Peyer's patch (tissue), 4 donors: ENCODE data around the gene CDC34. TPM values are rescaled to one million over a fixed set of nuclear protein-coding genes. Genes with fewer than 3 reads are reported as not detected.

Experiments used
- DNase-seq, 3 donors: peaks; one replicate each; pipeline ENCODE4 v3.0.0-alpha.2; 2017 to 2019
- H3K27ac ChIP-seq, 4 donors: fragments of 200-600 bp; sonication (generic); one replicate each; pipeline ENCODE4 v1.5.1; 2016 to 2019
- H3K27me3 ChIP-seq, 2 donors: fragments of 200-600 bp; sonication (generic); one replicate each; pipeline ENCODE4 v1.5.1; 2019
- H3K36me3 ChIP-seq, 3 donors: fragments of 200-600 bp; sonication (generic); one replicate each; pipeline ENCODE4 v1.5.1; 2016 to 2019
- H3K4me1 ChIP-seq, 4 donors: fragments of 200-600 bp; sonication (generic); one replicate each; pipeline ENCODE4 v1.5.1; 2016 to 2019
- H3K4me3 ChIP-seq, 4 donors: fragments of 200-600 bp; sonication (generic); 1 replicate in 3 of 4; 2 replicates in 1 of 4; pipeline ENCODE4 v1.5.1; 2016 to 2019; ENCODE audit warnings: mild to moderate bottlenecking in 1 of 4
- H3K9me3 ChIP-seq, 4 donors: fragments of 200-600 bp; sonication (generic); one replicate each; pipeline ENCODE4 v1.5.1; 2016 to 2019; ENCODE audit warnings: mild to moderate bottlenecking in 1 of 4
- POLR2A ChIP-seq, 2 donors: fragments of 450-650 bp; IDR thresholded peaks; one replicate each; pipeline ENCODE4 v1.5.1; 2017; ENCODE audit warnings: antibody characterized with exemption in 2 of 2, mild to moderate bottlenecking in 2 of 2, moderate library complexity in 2 of 2
- total RNA-seq, 4 donors: library from RNA; depleted of rRNA; stranded (reverse); fragments of >200 nt; gene quantifications; one replicate each; pipeline ENCODE4 v1.1.0, GENCODE V29; 2016
- TF ChIP-seq, protein P1 (sequence below), 6 experiments: fragments of 450-650 bp in 4 of 6; fragments of 200-600 bp in 2 of 6; sonication (generic) in 1 of 6; IDR thresholded peaks; one replicate each; pipeline ENCODE4 v1.5.1; 2017 to 2019; ENCODE audit warnings: antibody characterized with exemption in 6 of 6, mild to moderate bottlenecking in 3 of 6, moderate library complexity in 1 of 6

Gene CDC34
- total RNA-seq, 4 donors from 2014 or later: 65.6 to 91.1 (median 75.2) TPM

DNA sequence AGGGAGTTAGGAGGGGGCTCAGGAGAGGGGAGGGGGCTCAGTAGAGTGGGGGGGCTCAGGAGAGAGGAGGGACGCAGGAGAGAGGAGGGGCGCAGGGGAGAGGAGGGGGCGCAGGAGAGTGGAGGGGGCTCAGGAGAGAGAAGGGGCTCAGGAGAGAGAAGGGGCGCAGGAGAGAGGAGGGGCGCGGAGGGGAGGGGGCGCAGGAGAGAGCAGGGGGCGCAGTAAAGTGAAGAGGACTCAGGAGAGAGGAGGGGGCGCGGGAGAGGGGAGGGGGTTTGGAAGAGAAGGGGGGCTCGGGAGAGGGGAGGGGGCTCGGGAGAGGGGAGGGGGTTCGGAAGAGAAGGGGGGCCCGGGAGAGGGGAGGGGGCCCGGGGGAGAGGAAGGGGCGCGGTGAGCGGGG, 34.6 kb upstream of the CDC34 start:
- Histone ChIP-seq H3K27me3 (peaks cover 3 to 24% of the 10 kb centered on the region in 2 donors), H3K4me1 (peaks cover 0 to 17% (median 4%) of the 10 kb centered on the region in 4 donors), H3K27ac (no peak overlapping the region), H3K9me3 (no peaks in the 10 kb centered on the region), H3K4me3 (no peak overlapping the region), H3K36me3 (no peaks in the 10 kb centered on the region)
- no peak for TF ChIP-seq POLR2A (IDR thresholded peaks at IDR 0.05)
- TF ChIP-seq, protein P1, sequence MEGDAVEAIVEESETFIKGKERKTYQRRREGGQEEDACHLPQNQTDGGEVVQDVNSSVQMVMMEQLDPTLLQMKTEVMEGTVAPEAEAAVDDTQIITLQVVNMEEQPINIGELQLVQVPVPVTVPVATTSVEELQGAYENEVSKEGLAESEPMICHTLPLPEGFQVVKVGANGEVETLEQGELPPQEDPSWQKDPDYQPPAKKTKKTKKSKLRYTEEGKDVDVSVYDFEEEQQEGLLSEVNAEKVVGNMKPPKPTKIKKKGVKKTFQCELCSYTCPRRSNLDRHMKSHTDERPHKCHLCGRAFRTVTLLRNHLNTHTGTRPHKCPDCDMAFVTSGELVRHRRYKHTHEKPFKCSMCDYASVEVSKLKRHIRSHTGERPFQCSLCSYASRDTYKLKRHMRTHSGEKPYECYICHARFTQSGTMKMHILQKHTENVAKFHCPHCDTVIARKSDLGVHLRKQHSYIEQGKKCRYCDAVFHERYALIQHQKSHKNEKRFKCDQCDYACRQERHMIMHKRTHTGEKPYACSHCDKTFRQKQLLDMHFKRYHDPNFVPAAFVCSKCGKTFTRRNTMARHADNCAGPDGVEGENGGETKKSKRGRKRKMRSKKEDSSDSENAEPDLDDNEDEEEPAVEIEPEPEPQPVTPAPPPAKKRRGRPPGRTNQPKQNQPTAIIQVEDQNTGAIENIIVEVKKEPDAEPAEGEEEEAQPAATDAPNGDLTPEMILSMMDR (IDR thresholded peaks at IDR 0.05): no peak
- no peak for DNase-seq

DNA sequence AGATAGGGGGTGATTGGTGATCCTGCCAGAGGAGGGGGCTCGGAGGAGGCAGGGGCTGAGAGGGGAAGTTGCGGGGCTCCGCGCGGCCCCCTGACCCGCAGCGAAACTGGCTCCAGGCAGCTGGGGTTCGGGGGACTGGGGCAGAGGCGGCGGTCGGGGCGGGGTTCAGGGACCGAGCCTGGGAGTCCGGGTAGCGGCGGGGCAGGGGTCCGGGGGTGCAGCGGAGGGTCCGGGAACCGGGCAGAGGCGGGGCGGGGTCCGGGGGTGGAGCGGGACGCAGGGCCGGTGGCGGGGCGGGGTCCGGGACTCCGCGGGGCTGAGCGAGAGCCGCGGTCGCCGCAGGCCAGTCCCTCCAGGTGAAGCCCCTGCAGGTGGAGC, 34.1 kb upstream of the CDC34 start:
- peaks cover 0 to 17% (median 4%) of the 10 kb centered on the region in 4 donors for H3K4me1 ChIP-seq
- peak in 1 of 3 donors; percentile 53 for DNase-seq
- H3K9me3 ChIP-seq: no peaks in the 10 kb centered on the region
- H3K27ac ChIP-seq: no peak overlapping the region
- TF ChIP-seq, protein P1 (IDR thresholded peaks at IDR 0.05): no peak
- no peak for TF ChIP-seq POLR2A (IDR thresholded peaks at IDR 0.05)
- H3K4me3 ChIP-seq: peak overlapping the region in 3 of 4 donors; percentile 2 to 35 (median 14)
- no peaks in the 10 kb centered on the region for H3K36me3 ChIP-seq
- H3K27me3 ChIP-seq: peaks cover 3 to 24% of the 10 kb centered on the region in 2 donors

DNA sequence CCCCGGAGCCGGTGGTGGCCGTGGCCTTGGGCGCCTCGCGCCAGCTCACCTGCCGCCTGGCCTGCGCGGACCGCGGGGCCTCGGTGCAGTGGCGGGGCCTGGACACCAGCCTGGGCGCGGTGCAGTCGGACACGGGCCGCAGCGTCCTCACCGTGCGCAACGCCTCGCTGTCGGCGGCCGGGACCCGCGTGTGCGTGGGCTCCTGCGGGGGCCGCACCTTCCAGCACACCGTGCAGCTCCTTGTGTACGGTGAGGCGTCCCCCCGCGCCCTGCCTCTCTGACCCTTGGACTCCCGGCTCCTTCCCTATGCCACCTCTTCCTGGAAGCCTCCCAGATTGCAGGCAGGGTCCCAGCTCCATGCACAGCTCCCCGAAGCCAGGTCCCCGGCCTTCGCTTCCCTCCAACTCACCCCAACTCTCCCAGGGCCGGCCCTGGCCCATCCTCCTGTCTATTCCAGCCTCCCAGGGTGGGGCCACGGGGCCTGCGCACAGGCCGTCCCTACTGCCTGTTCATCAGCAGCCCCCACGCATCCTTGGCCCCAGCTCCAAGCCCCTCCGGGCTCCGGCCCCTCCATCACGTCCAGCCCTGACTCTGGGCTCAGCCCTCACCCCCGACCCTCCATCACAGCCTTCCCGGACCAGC, 33.6 kb upstream of the CDC34 start:
- no peak for TF ChIP-seq POLR2A (IDR thresholded peaks at IDR 0.05)
- TF ChIP-seq, protein P1 (IDR thresholded peaks at IDR 0.05): no peak
- Histone ChIP-seq H3K27me3 (peaks cover 3 to 24% of the 10 kb centered on the region in 2 donors), H3K36me3 (no peaks in the 10 kb centered on the region), H3K27ac (no peak overlapping the region), H3K9me3 (no peaks in the 10 kb centered on the region), H3K4me3 (peak overlapping the region in 3 of 4 donors; percentile 2 to 35 (median 14)), H3K4me1 (peaks cover 0 to 17% (median 4%) of the 10 kb centered on the region in 4 donors)
- DNase-seq: no peak

DNA sequence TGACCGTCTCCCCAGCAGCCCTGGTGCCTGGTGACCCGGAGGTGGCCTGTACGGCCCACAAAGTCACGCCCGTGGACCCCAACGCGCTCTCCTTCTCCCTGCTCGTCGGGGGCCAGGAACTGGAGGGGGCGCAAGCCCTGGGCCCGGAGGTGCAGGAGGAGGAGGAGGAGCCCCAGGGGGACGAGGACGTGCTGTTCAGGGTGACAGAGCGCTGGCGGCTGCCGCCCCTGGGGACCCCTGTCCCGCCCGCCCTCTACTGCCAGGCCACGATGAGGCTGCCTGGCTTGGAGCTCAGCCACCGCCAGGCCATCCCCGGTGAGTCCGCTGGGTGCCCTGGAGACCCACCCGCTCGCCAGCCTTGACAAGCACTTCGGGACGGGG, 33.1 kb upstream of the CDC34 start:
- DNase-seq: no peak
- Histone ChIP-seq H3K4me3 (no peak overlapping the region), H3K4me1 (peaks cover 0 to 17% (median 4%) of the 10 kb centered on the region in 4 donors), H3K9me3 (no peaks in the 10 kb centered on the region), H3K36me3 (no peaks in the 10 kb centered on the region), H3K27me3 (peaks cover 3 to 24% of the 10 kb centered on the region in 2 donors), H3K27ac (no peak overlapping the region)
- TF ChIP-seq, protein P1 (IDR thresholded peaks at IDR 0.05): no peak
- no peak for TF ChIP-seq POLR2A (IDR thresholded peaks at IDR 0.05)

DNA sequence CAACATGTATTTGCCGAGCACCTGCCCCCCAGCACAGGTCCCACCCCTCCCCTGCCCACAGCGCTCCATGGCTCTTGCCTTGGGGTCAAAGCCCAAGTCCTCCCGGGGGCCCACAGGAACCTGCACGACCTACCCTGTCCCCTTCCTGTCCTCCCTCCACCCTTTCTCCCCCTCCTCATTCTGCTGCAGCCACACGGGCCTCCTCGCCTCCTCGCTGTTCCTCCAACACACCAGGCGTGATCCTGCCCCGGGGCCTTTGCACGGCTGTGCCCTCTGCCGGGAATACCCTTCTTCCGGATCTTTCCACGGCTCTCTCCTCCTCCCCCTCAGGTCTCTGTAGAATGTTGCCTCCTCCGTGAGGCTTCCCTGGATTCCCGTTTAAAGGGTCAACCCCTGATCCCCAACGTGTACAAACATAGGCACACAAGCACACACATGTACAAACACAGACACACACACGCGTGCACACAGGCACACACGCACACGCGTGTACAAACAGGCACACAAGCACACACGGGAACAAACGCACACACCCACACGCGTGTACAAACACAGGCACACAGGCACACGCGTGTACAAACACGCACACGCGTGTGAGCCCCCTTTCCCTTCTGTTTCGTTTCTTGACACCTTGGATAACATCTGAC, 32.5 kb upstream of the CDC34 start:
- Histone ChIP-seq H3K27me3 (peaks cover 3 to 24% of the 10 kb centered on the region in 2 donors), H3K27ac (no peak overlapping the region), H3K4me3 (no peak overlapping the region), H3K9me3 (no peaks in the 10 kb centered on the region), H3K4me1 (peaks cover 0 to 17% (median 4%) of the 10 kb centered on the region in 4 donors), H3K36me3 (no peaks in the 10 kb centered on the region)
- no peak for TF ChIP-seq POLR2A (IDR thresholded peaks at IDR 0.05)
- TF ChIP-seq, protein P1 (IDR thresholded peaks at IDR 0.05): no peak
- no peak for DNase-seq
